GM10266 (cell line): Measurements from ENCODE around the gene RNASE7.

Experiments used
- DNase-seq: peaks from one replicate; pipeline ENCODE4 v3.0.0; 2012; ENCODE audit errors: extremely low spot score
- CTCF ChIP-seq: IDR thresholded peaks from 2 replicates; pipeline ENCODE4 v1.5.1; 2012; ENCODE audit warnings: mild to moderate bottlenecking, low read depth; ENCODE audit not compliant: control insufficient read depth, insufficient read depth; ENCODE audit errors: missing control alignments

Gene RNASE7

DNA sequence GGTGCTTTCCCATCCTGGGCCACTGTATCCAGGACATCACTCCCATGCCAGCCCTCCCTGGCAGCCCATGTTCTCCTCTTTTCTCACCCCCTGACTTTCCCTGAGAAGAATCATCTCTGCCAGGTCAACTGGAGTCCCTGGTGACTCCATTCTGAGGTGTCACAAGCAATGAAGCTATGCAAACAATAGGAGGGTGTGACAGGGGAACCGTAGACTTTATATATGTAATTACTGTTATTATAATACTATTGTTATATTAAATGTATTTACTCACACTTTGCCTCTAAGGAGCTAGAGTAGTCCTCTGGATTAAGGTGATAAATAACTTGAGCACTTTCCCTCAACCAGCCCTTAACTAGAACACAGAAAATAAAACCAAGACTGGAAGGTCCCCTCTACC, 47.1 kb downstream of the RNASE7 start:
- no peak for TF ChIP-seq CTCF
- DNase-seq: no peak

- no peak for DNase-seq
- no peak for TF ChIP-seq CTCF
Observed at GRCh38 chr14:21089877-21090193, 47.7 kb downstream of the RNASE7 start.

GRCh38 chr14:21090194-21090939, 48.2 kb downstream of the RNASE7 start:
- no peak for DNase-seq
- peak; percentile 37 for TF ChIP-seq CTCF

DNA sequence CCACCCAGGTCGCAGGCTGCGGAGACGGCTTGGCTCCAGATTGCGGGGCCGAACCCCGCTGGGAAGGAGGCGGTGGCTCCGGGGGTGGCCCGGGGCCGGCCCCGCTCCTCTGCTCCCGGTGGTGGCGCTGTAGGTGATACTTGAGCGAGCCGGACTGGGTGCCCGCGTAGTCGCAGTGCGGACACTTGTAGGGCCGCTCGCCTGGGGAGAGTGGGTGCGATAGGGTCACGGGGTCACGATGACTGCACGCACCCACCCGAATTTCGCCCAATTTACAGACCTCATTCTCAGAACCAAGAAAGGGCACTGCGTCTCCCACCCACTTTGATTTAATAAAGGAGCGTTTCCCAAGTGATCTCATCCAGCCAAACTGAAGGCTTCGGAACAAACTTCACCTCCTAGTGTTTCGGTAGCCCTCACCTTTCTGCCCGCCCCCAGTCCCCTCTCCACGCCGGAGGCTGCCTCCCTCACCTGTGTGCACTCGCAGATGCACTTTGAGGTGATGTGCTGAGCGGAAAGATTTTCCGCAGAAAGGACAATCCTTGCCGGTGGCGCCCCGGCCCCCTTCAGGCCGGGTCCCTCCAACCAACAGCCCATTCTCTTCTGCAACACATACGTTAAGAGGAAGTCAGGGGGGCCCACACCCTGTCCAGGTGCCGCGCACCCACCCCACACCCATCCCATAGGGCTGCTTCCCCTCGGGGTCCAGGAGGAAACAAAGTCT, 48.9 kb downstream of the RNASE7 start:
- no peak for DNase-seq
- TF ChIP-seq CTCF: no peak

- DNase-seq: no peak
- no peak for TF ChIP-seq CTCF
Observed at GRCh38 chr14:21091821-21092272, 49.7 kb downstream of the RNASE7 start.

GRCh38 chr14:21092273-21093011, 50.3 kb downstream of the RNASE7 start:
- TF ChIP-seq CTCF: peak; percentile 100
- peak; percentile 97 for DNase-seq
